Adrenal gland (tissue), 5 donors: ENCODE results near the gene NDUFS6.

ENCODE experiments used
- CTCF ChIP-seq, 6 experiments: fragments of 450-650 bp in 4 of 6; fragments of 200-600 bp in 2 of 6; sonication (generic) in 1 of 6; IDR thresholded peaks; 1 replicate in 5 of 6; 2 replicates in 1 of 6; pipeline versions ENCODE4 v1.5.1 to v1.8.0; 2016 to 2021; ENCODE audit warnings: antibody characterized with exemption in 6 of 6, mild to moderate bottlenecking in 2 of 6, moderate library complexity in 1 of 6
- POLR2A ChIP-seq, 2 donors: fragments of 450-650 bp; IDR thresholded peaks; one replicate each; pipeline ENCODE4 v1.6.1; 2017; ENCODE audit warnings: antibody characterized with exemption in 2 of 2, mild to moderate bottlenecking in 2 of 2, moderate library complexity in 1 of 2
- donor health status: DM: no; HTN: no; CAD: no.

GRCh38 chr5:1783216-1783554 lies 18.0 kb upstream of the NDUFS6 start:
- TF ChIP-seq CTCF (IDR thresholded peaks at IDR 0.05): no peak
- TF ChIP-seq POLR2A (IDR thresholded peaks at IDR 0.05): no peak
